HCT116 (cell line): ENCODE results near the gene RNF145. TPM values are rescaled to one million over a fixed set of nuclear protein-coding genes. Genes with fewer than 3 reads are reported as not detected.
A peak's percentile ranks its signal among the peaks of the same experiment; 100 is the strongest.

Experiments used
- ATAC-seq: fragments of 200-7000 bp; cut with Tn5 transposase; 2 replicates; pipeline ENCODE4 v1.9.1; 2020; ENCODE audit warnings: mild to moderate bottlenecking, moderate library complexity
- BruUV-seq: library from RNA; stranded (reverse); fragments of 400-500 nt; replicated peaks from 2 replicates; lab custom pipeline; 2021; lab: Mats Ljungman, UMichigan
- CTCF ChIA-PET: fragments of 300-600 bp; sonication (Branson Sonifier 250); formaldehyde crosslinking; loops from one replicate; lab custom pipeline; 2021; ENCODE audit warnings: antibody characterized with exemption; lab: Charles Lee
- POLR2A ChIA-PET: fragments of 300-600, 350-600 bp; sonication (Branson Sonifier 250); formaldehyde crosslinking; loops from one replicate; lab custom pipeline; 2021; ENCODE audit warnings: antibody characterized with exemption; lab: Charles Lee
- RAD21 ChIA-PET, 2 experiments: fragments of 300-600 bp; sonication (Branson Sonifier 250); formaldehyde crosslinking; loops; one replicate each; lab custom pipeline; 2023; ENCODE audit warnings: low total read pairs in 2 of 2; ENCODE audit not compliant: uncharacterized antibody in 2 of 2, unreplicated experiment in 2 of 2, low non-redundant PET in 1 of 2; lab: Charles Lee
- DNase-seq: peaks from one replicate; pipeline ENCODE4 v3.0.0-alpha.2; 2010; ENCODE audit warnings: low read depth, low spot score
- H2AFZ ChIP-seq: fragments of 200-600 bp; shearing (Covaris generic), sonication (generic); 2 replicates; pipeline ENCODE4 v1.6.1; 2017; ENCODE audit warnings: low read depth, mixed run types, mixed read lengths, antibody characterized with exemption, low read length; ENCODE audit not compliant: poor library complexity, severe bottlenecking
- H3K27ac ChIP-seq: 2 replicates; pipeline ENCODE4 v1.5.1; 2012; ENCODE audit warnings: low read depth, low read length
- H3K27me3 ChIP-seq: fragments of 200-600 bp; sonication (generic); 2 replicates; pipeline ENCODE4 v1.6.1; 2016; ENCODE audit warnings: mixed run types, low read length, mixed read lengths; ENCODE audit not compliant: insufficient read depth
- H3K36me3 ChIP-seq, 2 experiments: fragments of 200-500 bp in 1 of 2; fragments of 200-600 bp in 1 of 2; sonication (Bioruptor generic) in 1 of 2; sonication (generic) in 1 of 2; 2 replicates each; pipeline versions ENCODE4 v1.5.1 to v1.6.1; 2014 to 2016; ENCODE audit warnings: low read length in 2 of 2, inconsistent platforms in 1 of 2, mixed read lengths in 1 of 2, mixed run types in 1 of 2; ENCODE audit not compliant: insufficient read depth in 2 of 2, control insufficient read depth in 1 of 2
- H3K4me1 ChIP-seq, 2 experiments: fragments of 200-600 bp in 1 of 2; sonication (generic) in 1 of 2; 2 replicates each; pipeline versions ENCODE4 v1.5.1 to v1.6.1; 2012 to 2017; ENCODE audit warnings: low read length in 2 of 2, inconsistent platforms in 1 of 2, mild to moderate bottlenecking in 1 of 2, mixed read lengths in 1 of 2, mixed run types in 1 of 2, moderate library complexity in 1 of 2; ENCODE audit not compliant: insufficient read depth in 2 of 2, control insufficient read depth in 1 of 2
- H3K4me2 ChIP-seq: fragments of 200-600 bp; sonication (generic); 2 replicates; pipeline ENCODE4 v1.6.1; 2017; ENCODE audit warnings: mixed run types, low read length, mixed read lengths
- H3K4me3 ChIP-seq, 2 experiments: fragments of 200-600 bp in 1 of 2; sonication (generic) in 1 of 2; replicated peaks in 1 of 2; 2 replicates each; pipeline ENCODE4 v1.5.1; 2011 to 2016; ENCODE audit warnings: low read length in 2 of 2, control low read depth in 1 of 2, low read depth in 1 of 2, mild to moderate bottlenecking in 1 of 2, mixed read lengths in 1 of 2, mixed run types in 1 of 2
- H3K79me2 ChIP-seq: fragments of 200-600 bp; sonication (generic); 2 replicates; pipeline ENCODE4 v1.6.1; 2017; ENCODE audit warnings: mild to moderate bottlenecking, mixed run types, low read length, moderate library complexity, mixed read lengths; ENCODE audit not compliant: insufficient read depth
- H3K9ac ChIP-seq: fragments of 200-600 bp; sonication (generic); 2 replicates; pipeline ENCODE4 v1.6.1; 2016; ENCODE audit warnings: low read length, mixed read lengths
- H3K9me2 ChIP-seq: fragments of 200-600 bp; sonication (generic), shearing (Covaris generic); 2 replicates; pipeline ENCODE4 v1.6.1; 2017; ENCODE audit warnings: mixed run types, mild to moderate bottlenecking, moderate library complexity; ENCODE audit not compliant: insufficient read depth
- H3K9me3 ChIP-seq, 2 experiments: fragments of 200-500 bp in 1 of 2; fragments of 200-600 bp in 1 of 2; sonication (Bioruptor generic) in 1 of 2; sonication (generic) in 1 of 2; 2 replicates each; pipeline ENCODE4 v1.6.1; 2014 to 2017; ENCODE audit warnings: low read length in 2 of 2, mixed read lengths in 2 of 2, inconsistent platforms in 1 of 2, low read depth in 1 of 2, mild to moderate bottlenecking in 1 of 2, mixed run types in 1 of 2, moderate library complexity in 1 of 2; ENCODE audit not compliant: control insufficient read depth in 1 of 2, insufficient read depth in 1 of 2
- H4K20me1 ChIP-seq: fragments of 200-600 bp; sonication (generic), shearing (Covaris generic); 2 replicates; pipeline ENCODE4 v1.6.1; 2017; ENCODE audit warnings: mixed run types, mild to moderate bottlenecking, moderate library complexity; ENCODE audit not compliant: insufficient read depth
- CEBPB ChIP-seq: IDR thresholded peaks from 2 replicates; pipeline ENCODE4 v1.6.1; 2012; ENCODE audit warnings: low read depth
- EGR1 ChIP-seq: IDR thresholded peaks from 2 replicates; pipeline ENCODE4 v1.6.1; 2012; ENCODE audit warnings: low read depth
- EZH2 ChIP-seq: fragments of 200-600 bp; sonication (generic); IDR thresholded peaks from 2 replicates; pipeline ENCODE4 v1.6.1; 2017; ENCODE audit warnings: antibody characterized with exemption, mixed run types
- EZH2phosphoT487 ChIP-seq: fragments of 200-600 bp; IDR thresholded peaks from 2 replicates; pipeline ENCODE4 v1.6.1; 2018; ENCODE audit warnings: antibody characterized with exemption, borderline replicate concordance
- FOSL1 ChIP-seq: IDR thresholded peaks from 2 replicates; pipeline ENCODE4 v1.6.1; 2012; ENCODE audit warnings: low read depth
- RAD21 ChIP-seq: IDR thresholded peaks from 2 replicates; pipeline ENCODE4 v1.6.1; 2012; ENCODE audit warnings: low read depth, mild to moderate bottlenecking
- SIN3A ChIP-seq: IDR thresholded peaks from 2 replicates; pipeline ENCODE4 v1.6.1; 2012; ENCODE audit warnings: low read depth
- SP1 ChIP-seq: IDR thresholded peaks from 2 replicates; pipeline ENCODE4 v1.6.1; 2012; ENCODE audit warnings: low read depth
- TCF7L2 ChIP-seq: IDR thresholded peaks from 2 replicates; pipeline ENCODE4 v1.7.0; 2011; ENCODE audit warnings: borderline replicate concordance, inconsistent platforms; ENCODE audit not compliant: insufficient read depth, insufficient read length; ENCODE audit errors: extremely low read depth
- YY1 ChIP-seq: IDR thresholded peaks from 2 replicates; pipeline ENCODE4 v1.6.1; 2011; ENCODE audit warnings: low read length, low read depth, moderate library complexity, mild to moderate bottlenecking; ENCODE audit not compliant: insufficient replicate concordance; ENCODE audit errors: extremely low read depth
- ZFX ChIP-seq: fragments of 450-650 bp; IDR thresholded peaks from 2 replicates; pipeline ENCODE4 v1.6.1; 2017
- ZNF274 ChIP-seq: fragments of 200-500 bp; sonication (Bioruptor generic); IDR thresholded peaks from 2 replicates; pipeline ENCODE4 v1.6.1; 2014; ENCODE audit warnings: mild to moderate bottlenecking, low read depth, low read length, inconsistent platforms
- intact Hi-C: fragments of 100-400 bp; cut with micrococcal nuclease; formaldehyde crosslinking; loops from 2 replicates; pipeline ENCODE4 v1.10.0; 2022
- total RNA-seq: library from RNA; stranded (reverse); gene quantifications from one replicate; pipeline ENCODE4 v1.2.1, GENCODE V29; 2021; ENCODE audit not compliant: unreplicated experiment
- TF ChIP-seq, protein P1 (sequence below), 3 experiments: fragments of 200-600 bp in 1 of 3; sonication (generic) in 1 of 3; IDR thresholded peaks in 2 of 3; conservative IDR thresholded peaks in 1 of 3; 2 replicates each; pipeline ENCODE4 v1.5.1; 2012 to 2017; ENCODE audit warnings: low read depth in 2 of 3, low read length in 2 of 3, antibody characterized with exemption in 1 of 3, borderline replicate concordance in 1 of 3, control low read depth in 1 of 3, mild to moderate bottlenecking in 1 of 3, mixed read lengths in 1 of 3, mixed run types in 1 of 3, moderate library complexity in 1 of 3; ENCODE audit not compliant: insufficient read depth in 1 of 3
- TF ChIP-seq, protein P2 (sequence below): IDR thresholded peaks from 2 replicates; pipeline ENCODE4 v1.6.1; 2012; ENCODE audit warnings: low read depth

Gene RNF145
- total RNA-seq, 1 experiment from 2014 or later = 60.6 TPM

- TF ChIP-seq, protein P1, sequence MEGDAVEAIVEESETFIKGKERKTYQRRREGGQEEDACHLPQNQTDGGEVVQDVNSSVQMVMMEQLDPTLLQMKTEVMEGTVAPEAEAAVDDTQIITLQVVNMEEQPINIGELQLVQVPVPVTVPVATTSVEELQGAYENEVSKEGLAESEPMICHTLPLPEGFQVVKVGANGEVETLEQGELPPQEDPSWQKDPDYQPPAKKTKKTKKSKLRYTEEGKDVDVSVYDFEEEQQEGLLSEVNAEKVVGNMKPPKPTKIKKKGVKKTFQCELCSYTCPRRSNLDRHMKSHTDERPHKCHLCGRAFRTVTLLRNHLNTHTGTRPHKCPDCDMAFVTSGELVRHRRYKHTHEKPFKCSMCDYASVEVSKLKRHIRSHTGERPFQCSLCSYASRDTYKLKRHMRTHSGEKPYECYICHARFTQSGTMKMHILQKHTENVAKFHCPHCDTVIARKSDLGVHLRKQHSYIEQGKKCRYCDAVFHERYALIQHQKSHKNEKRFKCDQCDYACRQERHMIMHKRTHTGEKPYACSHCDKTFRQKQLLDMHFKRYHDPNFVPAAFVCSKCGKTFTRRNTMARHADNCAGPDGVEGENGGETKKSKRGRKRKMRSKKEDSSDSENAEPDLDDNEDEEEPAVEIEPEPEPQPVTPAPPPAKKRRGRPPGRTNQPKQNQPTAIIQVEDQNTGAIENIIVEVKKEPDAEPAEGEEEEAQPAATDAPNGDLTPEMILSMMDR (IDR thresholded peaks at IDR 0.05 in 2 of 3, conservative IDR thresholded peaks at IDR 0.05 in 1 of 3; ENCODE audit: borderline replicate concordance in 1 of 3, insufficient read depth in 1 of 3, low read depth in 2 of 3, low read length in 2 of 3) = no peak
- TF ChIP-seq ZNF274 (no peak), TCF7L2 (no peak), CEBPB (no peak), EZH2 (no peak), FOSL1 (no peak), EZH2phosphoT487 (no peak), SP1 (no peak), SIN3A (no peak), EGR1 (no peak), RAD21 (no peak), ZFX (no peak), YY1 (no peak)
- TF ChIP-seq, all 23 proteins: peak for 0
Measured at GRCh38 chr5:159257007-159257406, 47.7 kb upstream of the RNF145 start (continued).

GRCh38 chr5:159252195-159252594 lies 42.8 kb upstream of the RNF145 start:
- DNase-seq = no peak

More at GRCh38 chr5:159252195-159252594, 42.8 kb upstream of the RNF145 start:
- no peak overlapping the region for H3K9ac ChIP-seq
- no peak overlapping the region for H2AFZ ChIP-seq
- H3K4me2 ChIP-seq = no peak overlapping the region
- no peaks in the 10 kb centered on the region for H3K9me2 ChIP-seq
- no peak overlapping the region for H3K4me3 ChIP-seq
- no peaks in the 10 kb centered on the region for H3K27me3 ChIP-seq
- ATAC-seq = peak; percentile 54; the same call in 1 of the 2 replicates
- BruUV-seq = no TSS peak
- RAD21 ChIA-PET = no interaction called here
- H3K79me2 ChIP-seq = no peaks in the 10 kb centered on the region
- H3K27ac ChIP-seq = no peak overlapping the region
- no peaks in the 10 kb centered on the region for H3K4me1 ChIP-seq
- H3K36me3 ChIP-seq = no peaks in the 10 kb centered on the region
- CTCF ChIA-PET = no interaction called here
- no peak for TF ChIP-seq ZFX
- no peak for TF ChIP-seq SIN3A
- TF ChIP-seq RAD21 = no peak
- TF ChIP-seq, protein P1 (IDR thresholded peaks at IDR 0.05 in 2 of 3, conservative IDR thresholded peaks at IDR 0.05 in 1 of 3; ENCODE audit: borderline replicate concordance in 1 of 3, insufficient read depth in 1 of 3, low read depth in 2 of 3, low read length in 2 of 3) = no peak
- TF ChIP-seq, protein P2, sequence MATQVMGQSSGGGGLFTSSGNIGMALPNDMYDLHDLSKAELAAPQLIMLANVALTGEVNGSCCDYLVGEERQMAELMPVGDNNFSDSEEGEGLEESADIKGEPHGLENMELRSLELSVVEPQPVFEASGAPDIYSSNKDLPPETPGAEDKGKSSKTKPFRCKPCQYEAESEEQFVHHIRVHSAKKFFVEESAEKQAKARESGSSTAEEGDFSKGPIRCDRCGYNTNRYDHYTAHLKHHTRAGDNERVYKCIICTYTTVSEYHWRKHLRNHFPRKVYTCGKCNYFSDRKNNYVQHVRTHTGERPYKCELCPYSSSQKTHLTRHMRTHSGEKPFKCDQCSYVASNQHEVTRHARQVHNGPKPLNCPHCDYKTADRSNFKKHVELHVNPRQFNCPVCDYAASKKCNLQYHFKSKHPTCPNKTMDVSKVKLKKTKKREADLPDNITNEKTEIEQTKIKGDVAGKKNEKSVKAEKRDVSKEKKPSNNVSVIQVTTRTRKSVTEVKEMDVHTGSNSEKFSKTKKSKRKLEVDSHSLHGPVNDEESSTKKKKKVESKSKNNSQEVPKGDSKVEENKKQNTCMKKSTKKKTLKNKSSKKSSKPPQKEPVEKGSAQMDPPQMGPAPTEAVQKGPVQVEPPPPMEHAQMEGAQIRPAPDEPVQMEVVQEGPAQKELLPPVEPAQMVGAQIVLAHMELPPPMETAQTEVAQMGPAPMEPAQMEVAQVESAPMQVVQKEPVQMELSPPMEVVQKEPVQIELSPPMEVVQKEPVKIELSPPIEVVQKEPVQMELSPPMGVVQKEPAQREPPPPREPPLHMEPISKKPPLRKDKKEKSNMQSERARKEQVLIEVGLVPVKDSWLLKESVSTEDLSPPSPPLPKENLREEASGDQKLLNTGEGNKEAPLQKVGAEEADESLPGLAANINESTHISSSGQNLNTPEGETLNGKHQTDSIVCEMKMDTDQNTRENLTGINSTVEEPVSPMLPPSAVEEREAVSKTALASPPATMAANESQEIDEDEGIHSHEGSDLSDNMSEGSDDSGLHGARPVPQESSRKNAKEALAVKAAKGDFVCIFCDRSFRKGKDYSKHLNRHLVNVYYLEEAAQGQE = no peak
- intact Hi-C loops = no loop called here
- H4K20me1 ChIP-seq = no peaks in the 10 kb centered on the region
- no peaks in the 10 kb centered on the region for H3K9me3 ChIP-seq
- POLR2A ChIA-PET = no interaction called here
